GM20431 (cell line): ENCODE data around the gene TLX1.

Experiments
- in situ Hi-C: fragments of 300-500 bp; cut with MseI, MboI; formaldehyde crosslinking; loops from one replicate; pipeline ENCODE4 v1.15.0; 2020; ENCODE audit warnings: low sequenced_read_pairs; ENCODE audit not compliant: unreplicated experiment

Gene TLX1

DNA sequence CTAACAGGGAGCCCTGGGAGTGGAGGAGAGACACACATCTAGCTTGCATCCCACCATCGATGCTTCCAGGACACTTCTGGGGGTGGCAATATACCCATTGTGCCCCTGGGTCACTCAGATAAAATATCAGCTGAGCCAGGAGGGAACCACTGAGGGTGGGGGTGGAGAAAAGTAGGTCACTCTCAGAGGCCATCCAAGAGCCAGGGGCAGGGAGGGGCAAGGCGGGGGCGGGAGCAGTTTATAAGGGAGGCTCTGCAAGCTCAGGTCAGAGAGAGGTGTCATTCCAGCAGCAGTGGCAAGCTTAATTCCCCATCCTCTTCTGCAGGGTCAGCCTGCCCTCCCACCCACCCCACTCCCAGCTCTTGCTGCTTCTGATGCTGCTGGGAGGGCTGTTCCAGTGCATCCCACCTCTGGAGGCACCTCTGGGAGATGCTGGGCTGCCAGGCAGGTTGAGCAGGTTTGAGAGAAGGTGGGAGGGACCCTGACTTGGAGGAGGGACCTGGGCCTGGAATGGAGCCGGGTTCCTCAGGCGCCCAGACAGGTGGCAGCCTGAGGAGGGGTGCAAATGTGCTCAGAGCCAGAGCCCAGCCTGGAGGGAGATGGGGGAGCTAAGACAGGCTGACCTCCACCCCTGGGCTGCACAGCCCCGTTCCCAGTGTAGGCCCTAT, 20.1 kb upstream of the TLX1 start:
- in situ Hi-C loops: no loop called here

- in situ Hi-C loops: no loop called here
Measured at GRCh38 chr10:101111547-101111946, 19.6 kb upstream of the TLX1 start.

GRCh38 chr10:101112799-101113594, 18.1 kb upstream of the TLX1 start:
- in situ Hi-C loops: no loop called here

- in situ Hi-C loops: no loop called here
Measured at GRCh38 chr10:101113890-101114403, 17.2 kb upstream of the TLX1 start.

- in situ Hi-C loops: no loop called here
Measured at GRCh38 chr10:101114646-101115045, 16.5 kb upstream of the TLX1 start.

DNA sequence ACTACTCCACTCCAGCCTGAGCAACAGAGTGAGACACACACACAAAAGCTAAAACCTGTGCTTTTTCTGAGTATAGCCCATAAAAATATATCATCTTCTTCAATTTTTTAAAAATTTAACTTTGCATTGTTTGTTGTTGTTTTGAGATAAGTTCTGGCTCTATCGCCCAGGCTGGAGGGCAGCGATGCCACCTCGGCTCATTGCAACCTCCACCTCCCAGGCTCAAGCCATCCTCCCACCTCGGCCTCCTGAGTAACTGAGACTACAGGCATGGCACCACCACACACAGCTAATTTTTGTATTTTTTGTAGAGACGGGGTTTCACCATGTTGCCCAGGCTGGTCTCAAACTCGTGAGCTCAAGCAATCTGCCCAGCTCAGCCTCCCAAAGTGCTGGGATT, 14.3 kb upstream of the TLX1 start:
- in situ Hi-C loops: no loop called here

DNA sequence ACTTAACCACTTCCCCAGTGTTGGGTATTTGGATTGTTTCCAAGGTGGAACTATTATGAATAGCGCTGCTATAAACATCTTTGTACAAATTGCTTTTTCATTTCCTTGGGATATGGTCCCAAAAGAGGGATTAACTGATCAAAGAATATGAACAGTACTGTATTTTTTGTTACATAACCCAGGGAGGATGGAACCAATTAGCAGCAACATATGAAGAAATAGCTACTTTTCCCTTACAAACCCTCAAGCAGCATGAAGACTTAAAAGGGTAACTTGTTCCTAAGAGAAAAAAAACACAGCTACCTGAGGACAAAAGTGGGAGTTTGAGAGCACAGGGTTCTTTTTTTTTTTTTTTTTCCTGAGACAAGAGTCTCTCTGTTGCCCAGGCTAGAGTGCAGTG, 13.1 kb upstream of the TLX1 start:
- in situ Hi-C loops: no loop called here

- in situ Hi-C loops: no loop called here
Measured at GRCh38 chr10:101120520-101120883, 10.6 kb upstream of the TLX1 start.

- in situ Hi-C loops: no loop called here
Measured at GRCh38 chr10:101120884-101121653, 10.0 kb upstream of the TLX1 start.

DNA sequence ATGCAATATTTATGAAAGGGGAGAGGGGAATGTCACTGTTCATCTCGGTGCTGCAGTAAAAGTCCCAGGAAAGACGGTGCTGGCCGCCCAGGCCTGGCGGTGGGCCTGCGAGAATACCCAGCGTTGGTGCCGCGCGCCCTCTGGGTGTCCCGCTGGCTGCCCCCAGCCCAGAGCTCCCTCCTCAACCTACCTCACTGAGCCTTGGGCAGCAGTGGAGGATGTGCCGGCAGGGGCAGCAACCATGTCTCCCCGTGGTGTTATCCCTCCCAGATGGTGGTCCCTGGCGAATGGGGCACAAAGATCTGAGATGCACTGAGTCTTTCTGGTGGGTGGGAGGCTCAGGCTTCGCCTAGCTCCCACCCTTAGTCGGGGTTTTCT, 9.5 kb upstream of the TLX1 start:
- in situ Hi-C loops: no loop called here

- in situ Hi-C loops: no loop called here
Measured at GRCh38 chr10:101122270-101123084, 8.6 kb upstream of the TLX1 start.

DNA sequence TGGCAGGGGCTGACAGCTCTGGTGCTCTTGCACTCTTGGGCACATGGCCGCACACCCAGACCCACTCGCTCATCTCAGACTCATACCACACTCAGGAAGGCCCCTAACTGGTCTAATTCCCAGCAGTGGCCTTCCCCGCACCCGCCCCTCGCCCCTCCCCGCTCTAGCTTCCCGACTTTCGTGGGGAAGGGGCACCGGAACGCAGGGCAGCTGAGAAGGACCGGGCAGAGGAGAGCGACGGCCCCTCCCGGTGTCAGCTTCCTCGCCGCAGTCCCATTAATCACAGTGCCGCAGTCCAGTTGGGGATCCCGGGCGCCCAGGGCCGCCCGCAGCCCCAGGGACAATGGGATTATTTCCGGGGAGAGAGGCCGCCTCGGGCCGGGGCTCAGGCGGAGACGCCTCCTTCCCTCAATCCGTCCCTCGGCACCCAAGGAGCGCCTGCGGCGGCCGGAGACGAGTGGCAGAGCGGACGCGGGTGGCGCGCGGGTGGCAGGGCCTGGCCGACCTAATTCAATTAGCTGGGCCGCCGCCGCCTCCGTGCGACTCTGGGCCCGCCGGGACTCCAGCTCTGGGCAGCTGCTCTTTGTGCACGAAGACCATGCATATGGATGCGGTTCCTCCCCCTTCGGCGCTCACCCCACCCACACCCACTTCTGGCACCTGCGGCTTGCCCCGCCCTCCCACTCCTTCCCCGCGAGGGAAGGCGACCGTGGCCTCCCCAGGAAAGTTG, 7.8 kb upstream of the TLX1 start:
- in situ Hi-C loops: no loop called here

DNA sequence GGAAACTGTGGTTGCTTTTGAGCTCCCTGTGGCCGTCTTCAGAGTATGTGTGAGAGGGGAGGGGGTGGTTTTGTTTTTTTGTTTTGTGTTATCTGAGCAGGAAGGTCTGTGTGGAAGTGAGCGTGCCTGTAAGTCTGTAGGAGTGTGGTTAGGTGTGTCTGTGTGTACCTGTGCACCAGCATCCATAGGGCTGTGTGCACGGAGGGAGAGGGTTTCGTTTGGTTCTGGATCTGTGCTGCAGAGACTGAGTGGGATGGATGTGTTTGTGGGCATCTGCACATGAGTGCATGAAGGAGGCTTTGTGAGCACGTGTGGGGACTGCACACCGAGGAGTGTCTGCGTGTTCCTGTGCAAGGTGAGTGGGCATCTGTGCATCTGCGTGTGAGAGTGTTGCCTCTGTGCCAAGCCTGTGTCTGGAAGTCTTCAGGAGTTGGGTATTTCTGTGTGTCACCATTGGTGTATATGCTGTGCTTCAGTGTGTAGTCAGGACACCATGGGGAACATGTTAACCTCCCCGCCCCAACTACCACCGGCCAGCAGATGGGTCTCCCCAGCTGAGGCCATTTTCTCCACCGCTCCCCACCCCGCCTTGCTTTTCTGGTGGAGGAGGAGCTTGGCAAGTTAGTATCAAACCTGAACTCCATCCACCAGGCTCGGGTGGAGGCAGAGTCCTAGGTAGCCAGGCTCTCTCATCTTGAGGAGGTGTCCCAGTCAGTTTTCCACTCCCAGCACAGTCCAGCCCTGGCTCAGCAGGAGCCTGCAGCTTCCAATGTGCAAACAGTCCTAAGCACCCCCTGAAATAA, 7.1 kb upstream of the TLX1 start:
- in situ Hi-C loops: no loop called here

GRCh38 chr10:101124933-101125332, 6.2 kb upstream of the TLX1 start:
- in situ Hi-C loops: no loop called here

DNA sequence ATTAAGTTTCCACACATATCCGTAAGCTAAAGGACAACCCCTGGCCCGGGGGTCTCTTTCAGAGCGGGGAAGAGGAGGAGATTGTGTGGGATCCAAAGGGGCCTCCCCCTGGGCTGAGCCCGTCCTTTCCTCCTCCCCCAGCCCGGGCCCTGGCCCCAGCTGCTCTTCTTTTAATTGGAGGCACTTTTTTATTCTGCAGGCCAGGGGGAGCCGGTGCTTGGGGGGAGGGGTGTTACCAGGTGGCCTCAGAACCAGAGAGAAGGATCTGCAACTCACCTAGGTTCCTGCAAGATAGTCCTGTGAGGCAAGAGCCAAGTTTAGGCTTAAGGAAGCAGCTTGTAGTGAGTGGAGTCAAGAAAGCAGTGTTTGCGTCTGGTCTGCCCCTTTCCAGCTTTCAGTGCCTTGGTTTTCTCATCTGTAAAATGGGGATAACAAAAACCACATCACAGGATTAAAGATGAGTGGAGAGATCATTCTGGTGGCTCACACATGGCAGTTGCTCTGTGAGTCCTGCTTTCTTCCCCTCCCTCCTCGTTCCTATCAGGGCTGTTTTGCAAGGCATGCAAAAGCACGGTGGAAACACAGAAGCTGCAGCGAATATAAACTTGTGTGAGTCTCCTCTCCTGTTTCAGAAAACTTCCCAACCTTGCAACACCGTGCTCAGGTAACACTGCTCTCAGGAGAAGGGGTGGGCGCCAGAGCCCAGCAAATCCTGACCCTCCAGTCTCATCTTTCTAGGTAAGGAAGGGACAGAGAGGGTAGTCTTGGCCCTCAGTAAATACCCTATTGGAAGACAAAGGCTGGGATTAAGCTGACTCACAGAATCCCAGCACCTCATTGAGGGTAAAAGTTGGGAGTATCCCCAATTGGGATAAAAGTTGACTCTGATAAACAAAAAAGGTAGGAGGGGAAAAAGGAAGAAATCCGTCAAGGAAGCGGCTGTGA, 4.1 kb upstream of the TLX1 start:
- in situ Hi-C loops: no loop called here

- in situ Hi-C loops: no loop called here
Measured at GRCh38 chr10:101130141-101130540, 959 bp upstream of the TLX1 start.

DNA sequence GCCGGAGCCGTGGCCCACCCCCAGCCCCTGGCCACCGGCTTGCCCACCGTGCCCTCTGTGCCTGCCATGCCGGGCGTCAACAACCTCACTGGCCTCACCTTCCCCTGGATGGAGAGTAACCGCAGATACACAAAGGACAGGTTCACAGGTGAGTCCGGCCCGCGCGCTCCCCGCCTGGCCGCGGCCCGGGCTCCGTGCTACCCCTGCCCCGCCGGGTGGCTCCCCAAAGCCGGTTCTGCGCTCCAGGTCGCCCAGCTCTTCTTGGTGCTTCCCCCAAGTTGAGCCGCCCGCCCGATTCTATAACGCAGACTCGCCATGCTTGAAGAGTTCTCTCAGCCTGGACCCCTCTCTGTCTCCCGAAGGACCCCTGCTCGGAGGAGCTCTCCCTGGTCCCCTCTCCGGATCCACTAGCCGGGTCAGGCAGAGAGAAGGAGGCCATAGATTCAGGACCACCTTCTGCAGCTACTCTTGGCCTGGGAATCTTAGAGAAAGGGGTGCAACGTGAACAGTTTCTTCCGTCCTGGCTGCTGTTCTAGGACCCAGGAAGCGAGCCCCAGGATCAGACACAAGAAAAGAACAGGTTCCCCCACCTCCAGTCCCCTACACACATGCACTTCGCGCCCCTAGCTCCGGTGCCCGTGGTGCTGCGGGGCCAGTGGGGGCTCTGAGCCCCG, 999 bp downstream of the TLX1 start:
- in situ Hi-C loops: no loop called here
